Glomerular visceral epithelial cell (primary cell): ENCODE measurements around the gene CCL20.
"Not testable (repeated sequence)": the region's sequence is repeated elsewhere in the genome, so short reads cannot be mapped to it uniquely, and the experiment has no call there.

Experiments
- DNase-seq: peaks from one replicate; pipeline ENCODE4 v3.0.0-alpha.2; 2016; ENCODE audit errors: extremely low spot score

The CCL20 gene, protein sequence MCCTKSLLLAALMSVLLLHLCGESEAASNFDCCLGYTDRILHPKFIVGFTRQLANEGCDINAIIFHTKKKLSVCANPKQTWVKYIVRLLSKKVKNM

GRCh38 chr2:227813562-227814353 lies at the start of gene CCL20:
Gene CCL20, plus strand, starts transcription at chr2:227813842. Its CDS starts 70 bp downstream, at chr2:227813912.
- DNase-seq: no peak

- DNase-seq: no peak
Observed at GRCh38 chr2:227765788-227766372, 47.8 kb upstream of the CCL20 start.

DNA sequence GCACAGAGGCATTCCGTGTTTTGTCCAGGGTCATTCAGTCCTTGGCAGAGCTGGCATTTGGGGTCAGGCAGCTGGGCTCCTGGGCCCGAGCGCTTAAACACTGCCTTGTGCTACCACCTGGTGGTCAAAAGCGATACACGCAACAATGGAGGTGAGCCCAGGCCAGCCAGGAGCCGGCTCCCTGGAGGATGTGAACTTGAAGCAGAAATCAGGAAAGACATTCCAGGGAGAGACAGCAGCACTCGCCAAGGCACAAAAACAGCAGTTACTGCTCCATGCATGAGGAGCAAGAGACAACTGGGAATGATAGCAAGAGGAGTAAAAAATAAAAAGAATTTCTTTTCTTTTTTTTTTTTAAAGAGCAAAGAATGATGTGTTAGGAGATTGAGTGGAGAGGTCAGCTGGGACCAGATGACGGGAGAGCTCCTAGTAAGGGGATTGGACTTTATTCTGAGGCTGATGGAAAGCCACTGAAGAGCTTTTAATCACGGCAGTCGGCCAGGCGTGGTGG lies 47.2 kb upstream of the CCL20 start:
- peak; percentile 87 for DNase-seq

DNA sequence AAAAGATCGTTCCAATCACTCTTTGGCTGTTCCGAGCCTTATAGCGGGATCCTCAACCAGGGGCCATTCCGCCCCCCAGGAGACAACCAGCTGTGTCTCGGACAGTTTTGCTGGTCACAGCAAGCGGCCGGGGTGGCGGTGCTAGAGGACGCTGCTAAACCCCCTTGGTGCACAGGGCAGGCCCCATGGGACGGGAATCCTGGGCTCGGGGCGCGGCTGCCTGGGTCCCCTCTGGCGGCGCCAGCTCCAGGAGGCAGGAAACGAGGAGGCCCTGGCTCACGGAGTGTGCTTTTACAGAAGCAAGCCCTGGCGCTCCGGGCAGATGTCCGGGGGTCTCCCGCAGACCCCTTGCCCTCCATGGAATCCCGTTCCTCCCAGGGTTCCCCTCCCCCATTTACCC lies 45.8 kb upstream of the CCL20 start:
- no peak for DNase-seq

- DNase-seq: no peak
Observed at GRCh38 chr2:227772197-227772661, 41.4 kb upstream of the CCL20 start.

DNA sequence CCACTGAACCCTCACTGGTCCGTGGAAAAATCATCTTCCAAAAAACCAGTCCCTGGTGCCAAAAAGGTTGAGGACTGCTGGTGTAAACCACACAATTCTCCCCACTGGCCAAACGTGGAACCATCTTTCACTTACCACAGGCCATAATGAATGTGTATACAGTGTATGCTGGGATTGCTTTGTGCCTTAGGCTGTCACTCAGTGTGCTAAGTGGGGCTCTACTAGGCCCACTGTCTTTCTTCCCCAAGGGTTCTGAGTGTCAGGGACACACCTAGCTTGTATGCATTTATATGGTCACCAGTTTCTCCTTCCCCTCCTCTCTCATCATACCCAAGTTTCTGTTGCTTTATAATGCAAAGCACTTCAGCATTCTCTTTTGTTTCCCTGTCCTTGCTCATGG lies 40.7 kb upstream of the CCL20 start:
- DNase-seq: no peak

- DNase-seq: no peak
Observed at GRCh38 chr2:227774011-227774624, 39.5 kb upstream of the CCL20 start.

DNA sequence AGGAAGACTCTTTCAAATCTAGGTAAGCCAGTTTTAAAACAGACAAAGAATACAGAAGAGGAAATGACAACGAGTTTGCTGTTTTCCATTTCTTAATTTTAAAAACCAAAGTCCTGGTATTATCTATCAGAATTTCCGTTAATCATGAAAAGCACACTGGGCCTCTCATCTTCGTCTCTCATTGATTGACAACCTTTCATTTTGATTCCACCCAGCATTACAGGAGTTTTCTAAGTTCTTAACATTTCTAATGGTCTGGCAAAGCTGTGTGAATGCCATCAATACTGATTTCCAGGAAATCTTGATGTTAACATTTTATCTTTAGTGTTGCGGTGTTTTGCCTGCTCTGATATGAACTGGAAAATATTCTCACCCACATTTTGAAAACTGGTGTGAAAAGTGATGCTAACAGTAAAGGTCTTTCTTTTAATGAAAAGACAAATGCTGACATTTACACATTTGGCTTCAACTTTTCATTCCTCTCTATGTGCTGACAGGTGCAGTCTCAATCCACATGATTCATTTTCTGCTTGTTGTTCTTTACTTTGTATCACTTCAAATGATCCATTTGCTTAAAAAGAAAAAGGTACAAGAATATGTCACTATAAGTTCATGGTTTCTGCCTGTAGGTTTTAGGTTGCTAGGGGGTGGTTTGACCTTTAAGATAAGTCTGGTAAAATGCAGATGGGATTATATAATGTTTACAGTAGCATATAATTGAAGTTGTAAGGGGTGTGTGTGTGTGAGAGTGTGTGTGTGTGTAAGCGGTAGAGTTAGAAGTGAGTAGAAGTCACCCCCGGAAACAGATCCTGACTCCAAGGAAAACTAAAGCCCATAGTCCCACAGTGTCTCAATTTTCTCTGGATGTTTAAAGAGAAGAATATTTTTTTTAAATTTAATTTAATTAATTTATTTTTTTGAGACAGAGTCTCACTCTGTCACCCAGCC lies 38.5 kb upstream of the CCL20 start:
- no peak for DNase-seq

DNA sequence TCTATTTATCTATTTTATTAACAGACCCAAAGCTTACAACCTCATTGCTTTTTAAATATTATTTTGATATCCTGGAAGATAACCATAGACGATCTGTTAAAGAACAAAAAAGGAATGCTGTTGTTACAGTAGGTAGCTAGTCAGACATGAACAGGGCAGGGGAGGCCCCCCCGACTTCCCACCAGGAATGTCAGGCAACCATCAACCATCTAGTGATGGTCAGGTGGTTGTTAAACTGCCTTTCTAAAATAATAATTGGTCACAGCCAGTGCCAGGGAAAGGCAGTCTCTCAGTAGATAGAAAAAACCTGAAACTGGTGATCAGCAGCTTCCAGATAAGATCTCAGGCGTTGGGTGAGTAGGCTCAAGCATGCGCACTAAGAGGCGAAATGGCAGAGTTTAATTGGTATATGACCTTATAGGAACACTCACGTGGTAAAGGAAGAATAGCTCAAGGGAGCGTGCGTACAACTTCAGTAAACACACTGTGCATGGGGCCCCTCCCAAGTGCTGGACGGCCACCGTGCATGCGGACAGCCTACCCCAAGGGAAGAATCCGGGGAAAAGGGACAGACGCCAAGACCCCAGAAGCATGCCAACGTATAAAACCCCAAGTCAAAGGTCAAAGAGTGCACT lies 32.5 kb upstream of the CCL20 start:
- DNase-seq: no peak

- DNase-seq: no peak
Observed at GRCh38 chr2:227781841-227782240, 31.8 kb upstream of the CCL20 start.

- DNase-seq: no peak
Observed at GRCh38 chr2:227782804-227783203, 30.8 kb upstream of the CCL20 start.

GRCh38 chr2:227783404-227784138 lies 30.1 kb upstream of the CCL20 start:
- DNase-seq: no peak

DNA sequence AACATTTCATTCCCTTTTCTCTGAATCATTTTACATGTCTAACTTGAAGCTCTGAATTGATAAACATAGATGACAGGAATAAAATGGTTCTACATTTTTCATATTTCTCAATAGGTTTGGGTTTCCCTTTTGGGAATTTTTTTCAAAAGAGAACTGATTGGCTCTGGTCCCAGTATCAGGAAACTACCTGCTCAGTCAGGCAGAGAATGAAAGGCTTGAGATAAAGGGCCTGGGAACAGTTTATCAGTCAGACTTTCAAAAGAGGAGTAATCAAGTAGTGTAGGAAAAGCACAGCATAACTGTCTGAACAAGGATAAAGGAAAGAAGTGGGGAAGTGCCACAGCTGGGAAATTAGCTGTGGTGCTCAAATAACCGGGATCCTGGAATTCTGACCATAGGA lies 28.3 kb upstream of the CCL20 start:
- no peak for DNase-seq

DNA sequence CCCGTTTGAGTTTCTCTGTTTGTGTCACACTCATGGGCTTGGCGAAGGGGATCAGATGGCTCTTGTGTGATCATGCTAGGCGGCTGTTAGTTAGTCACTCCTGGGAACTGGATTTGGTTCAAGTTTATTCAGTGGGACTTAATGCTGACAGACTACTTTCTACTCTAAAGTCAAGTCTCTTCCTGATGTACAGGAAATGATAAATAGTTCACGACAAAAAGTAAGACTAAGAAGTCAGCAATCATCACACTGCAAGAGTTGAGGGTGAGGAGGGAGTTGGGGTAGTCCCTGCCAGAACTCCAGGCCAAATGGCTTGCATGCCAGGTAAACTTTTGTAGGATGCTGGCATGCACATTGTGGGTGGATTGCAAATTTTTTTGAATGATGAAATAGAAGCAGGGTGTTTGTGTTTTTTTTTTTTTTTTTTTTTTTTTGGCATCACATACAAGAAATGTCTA lies 25.1 kb upstream of the CCL20 start:
- no peak for DNase-seq

GRCh38 chr2:227789803-227790202 lies 23.8 kb upstream of the CCL20 start:
- no peak for DNase-seq

DNA sequence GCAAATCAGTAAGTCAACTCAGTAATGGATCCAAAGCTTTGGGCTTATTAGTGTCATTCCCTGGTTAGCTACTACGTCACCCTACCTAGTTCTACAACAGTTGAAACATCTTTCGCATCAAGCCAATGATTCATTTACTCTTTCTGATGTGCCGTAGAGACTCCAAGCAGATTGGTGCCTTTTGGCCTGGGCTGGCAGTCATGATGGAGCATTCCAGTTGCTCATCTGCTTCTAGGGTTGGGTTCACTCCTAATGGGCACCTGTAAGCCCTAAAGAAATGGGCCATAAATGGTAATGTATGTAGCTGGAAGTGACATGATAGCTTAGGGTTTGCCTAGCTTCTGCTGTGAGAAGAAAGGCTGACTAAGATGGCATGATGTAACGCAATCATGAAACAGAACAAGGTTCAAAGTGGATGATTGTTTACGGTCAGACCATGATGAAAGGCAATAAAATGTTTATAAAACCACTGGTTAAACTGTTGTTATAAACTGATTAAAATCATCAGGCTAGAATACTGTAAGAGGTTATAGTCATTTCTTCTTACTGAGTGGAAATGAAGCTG lies 20.4 kb upstream of the CCL20 start:
- DNase-seq: no peak

DNA sequence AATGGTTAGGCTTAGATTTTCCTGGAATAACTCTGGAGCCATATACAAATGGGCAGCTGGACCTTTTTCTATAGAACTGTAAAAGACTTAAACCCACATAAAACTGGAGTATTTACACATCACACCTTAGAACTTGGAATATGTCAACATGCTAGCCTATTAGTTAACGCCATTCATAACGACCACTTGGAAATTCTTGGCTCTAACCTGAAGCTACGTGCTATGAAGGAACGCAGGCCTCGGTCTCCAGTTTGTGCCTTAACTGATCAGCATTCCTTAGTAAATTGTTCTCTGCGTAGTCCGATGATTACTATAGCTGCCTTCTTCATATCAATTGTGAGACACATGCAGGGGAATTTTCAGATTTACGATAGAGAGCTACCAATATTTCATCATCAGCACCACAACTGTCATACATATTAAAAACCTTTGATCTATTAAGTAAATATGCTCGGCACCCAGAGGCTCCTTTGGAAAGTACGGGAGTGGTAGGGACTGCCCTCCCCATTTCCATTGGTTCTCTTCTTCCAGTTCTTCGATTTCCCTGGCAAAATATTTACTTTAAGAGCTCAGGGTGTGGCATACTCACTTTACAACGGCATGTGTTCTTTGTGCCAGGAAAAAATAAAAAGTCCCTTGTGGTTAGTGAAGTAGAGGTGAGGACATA lies 17.5 kb upstream of the CCL20 start:
- DNase-seq: no peak

DNA sequence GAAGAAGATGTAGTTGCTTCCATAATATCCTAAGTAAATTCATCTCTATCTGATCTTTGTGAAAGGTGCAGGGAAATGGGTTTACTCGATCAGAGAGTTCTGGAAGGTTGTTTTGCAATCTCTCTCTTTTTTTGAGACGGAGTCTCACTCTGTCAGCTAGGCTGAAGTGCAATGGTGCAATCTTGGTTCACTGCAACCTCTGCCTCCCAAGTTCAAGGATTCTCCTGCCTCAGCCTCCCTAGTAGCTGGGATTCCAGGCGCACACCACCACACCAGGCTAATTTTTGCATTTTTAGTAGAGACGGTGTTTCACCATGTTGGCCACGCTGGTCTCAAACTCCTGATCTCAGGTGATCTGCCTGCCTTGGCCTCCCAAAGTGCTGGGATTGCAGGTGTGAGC lies 16.9 kb upstream of the CCL20 start:
- not testable (repeated sequence) for DNase-seq

- DNase-seq: no peak
Observed at GRCh38 chr2:227799202-227799601, 14.4 kb upstream of the CCL20 start.
